ENCODE results near the gene RIPK4.

The RIPK4 gene

GRCh38 chr21:41766883-41767605, at the start of gene RIPK4:
Gene RIPK4 (minus strand): TSS chr21:41767052. CDS start chr21:41767041, 11 bp downstream.
- no peak for DNase-seq

GRCh38 chr21:41815652-41816582, 49.1 kb upstream of the RIPK4 start:
- no peak for DNase-seq

- no peak for DNase-seq
Observed at GRCh38 chr21:41813226-41813625, 46.4 kb upstream of the RIPK4 start.

- no peak for DNase-seq
Observed at GRCh38 chr21:41812679-41813078, 45.8 kb upstream of the RIPK4 start.

- DNase-seq = no peak
Observed at GRCh38 chr21:41810597-41810932, 43.7 kb upstream of the RIPK4 start.

GRCh38 chr21:41809891-41810596, 43.2 kb upstream of the RIPK4 start:
- no peak for DNase-seq

GRCh38 chr21:41808846-41809245, 42.0 kb upstream of the RIPK4 start:
- no peak for DNase-seq

- no peak for DNase-seq
Observed at GRCh38 chr21:41808094-41808493, 41.2 kb upstream of the RIPK4 start.

GRCh38 chr21:41806773-41807172, 39.9 kb upstream of the RIPK4 start:
- no peak for DNase-seq

- no peak for DNase-seq
Observed at GRCh38 chr21:41805643-41806042, 38.8 kb upstream of the RIPK4 start.

GRCh38 chr21:41805038-41805437, 38.2 kb upstream of the RIPK4 start:
- DNase-seq = no peak

GRCh38 chr21:41804381-41804780, 37.5 kb upstream of the RIPK4 start:
- DNase-seq = no peak

GRCh38 chr21:41803316-41803715, 36.5 kb upstream of the RIPK4 start:
- DNase-seq = no peak

- DNase-seq = no peak
Observed at GRCh38 chr21:41802684-41803083, 35.8 kb upstream of the RIPK4 start.

GRCh38 chr21:41802198-41802584, 35.3 kb upstream of the RIPK4 start:
- no peak for DNase-seq

- no peak for DNase-seq
Observed at GRCh38 chr21:41801321-41802197, 34.7 kb upstream of the RIPK4 start.

- DNase-seq = no peak
Observed at GRCh38 chr21:41800425-41801320, 33.8 kb upstream of the RIPK4 start.

GRCh38 chr21:41799763-41800162, 32.9 kb upstream of the RIPK4 start:
- no peak for DNase-seq

GRCh38 chr21:41798326-41798725, 31.5 kb upstream of the RIPK4 start:
- no peak for DNase-seq

- no peak for DNase-seq
Observed at GRCh38 chr21:41796476-41797080, 29.7 kb upstream of the RIPK4 start.

- DNase-seq = no peak
Observed at GRCh38 chr21:41795726-41796125, 28.9 kb upstream of the RIPK4 start.
